Mesodermal cell (in vitro differentiated cells): Measurements from ENCODE around the gene NCKAP5.

Source experiments
- H3K27ac ChIP-seq: 2 replicates; pipeline ENCODE4 v1.7.0; 2013; ENCODE audit warnings: mild to moderate bottlenecking, low read depth, low read length, moderate library complexity; ENCODE audit not compliant: severe bottlenecking
- H3K36me3 ChIP-seq: 2 replicates; pipeline ENCODE4 v1.7.1; 2013; ENCODE audit warnings: mild to moderate bottlenecking, low read length, moderate library complexity; ENCODE audit not compliant: control insufficient read depth, insufficient read depth
- H3K4me1 ChIP-seq: one replicate; pipeline ENCODE4 v1.7.1; 2013; ENCODE audit warnings: mild to moderate bottlenecking, low read length; ENCODE audit not compliant: insufficient read depth, control insufficient read depth, poor library complexity, severe bottlenecking
- H3K4me3 ChIP-seq: 2 replicates; pipeline ENCODE4 v1.7.0; 2013; ENCODE audit warnings: low read length, control low read depth, mild to moderate bottlenecking; ENCODE audit not compliant: insufficient read depth, poor library complexity, severe bottlenecking; ENCODE audit errors: extremely low read depth
- H3K9me3 ChIP-seq: 2 replicates; pipeline ENCODE4 v1.7.1; 2013; ENCODE audit warnings: mild to moderate bottlenecking, low read length, moderate library complexity; ENCODE audit not compliant: control insufficient read depth
- whole genome bisulfite sequencing, 2 experiments: methylation state at CpG; one replicate each; pipeline ENCODE4 v1.1.5; 2013; ENCODE audit warnings: missing lambda C conversion rate in 2 of 2; ENCODE audit not compliant: insufficient coverage in 2 of 2; 5-methylcytosine and 5-hydroxymethylcytosine counted together

Gene NCKAP5

DNA sequence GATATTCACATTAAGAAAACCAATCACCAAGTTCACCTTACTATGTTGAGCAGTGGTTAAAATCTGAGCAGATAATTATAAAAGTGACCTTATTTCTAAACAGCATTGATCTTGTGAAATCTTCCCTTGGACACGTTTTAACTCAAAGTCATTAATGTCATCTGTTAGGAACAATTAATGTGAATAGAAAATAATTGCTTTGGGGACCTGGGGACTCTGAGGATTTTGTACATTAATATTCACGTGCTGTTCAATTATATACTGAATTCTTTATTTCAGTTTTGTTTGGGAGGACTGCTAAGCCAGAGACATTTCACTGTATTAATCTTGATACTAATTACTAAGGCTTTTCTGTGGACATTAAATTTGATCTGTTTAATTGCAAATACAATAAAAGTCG, 771.2 kb downstream of the NCKAP5 start:
- no peak overlapping the region for H3K4me3 ChIP-seq
- H3K27ac ChIP-seq, result no peak overlapping the region
- no peaks in the 10 kb centered on the region for H3K36me3 ChIP-seq
- H3K9me3 ChIP-seq, result no peaks in the 10 kb centered on the region
- WGBS, 2 experiments, result 100% methylated on average over 1 of the region's 3 CpGs
- peaks cover 9% of the 10 kb centered on the region for H3K4me1 ChIP-seq

- Histone ChIP-seq H3K4me1 (peaks cover 9% of the 10 kb centered on the region), H3K9me3 (no peaks in the 10 kb centered on the region), H3K27ac (no peak overlapping the region), H3K4me3 (no peak overlapping the region), H3K36me3 (no peaks in the 10 kb centered on the region)
- WGBS, 2 experiments, result 60% methylated on average over 1 of the region's 2 CpGs; no CpG with 5 or more reads in 1 of the 2 experiments
Observed at GRCh38 chr2:132795220-132795619, 773.0 kb downstream of the NCKAP5 start.

DNA sequence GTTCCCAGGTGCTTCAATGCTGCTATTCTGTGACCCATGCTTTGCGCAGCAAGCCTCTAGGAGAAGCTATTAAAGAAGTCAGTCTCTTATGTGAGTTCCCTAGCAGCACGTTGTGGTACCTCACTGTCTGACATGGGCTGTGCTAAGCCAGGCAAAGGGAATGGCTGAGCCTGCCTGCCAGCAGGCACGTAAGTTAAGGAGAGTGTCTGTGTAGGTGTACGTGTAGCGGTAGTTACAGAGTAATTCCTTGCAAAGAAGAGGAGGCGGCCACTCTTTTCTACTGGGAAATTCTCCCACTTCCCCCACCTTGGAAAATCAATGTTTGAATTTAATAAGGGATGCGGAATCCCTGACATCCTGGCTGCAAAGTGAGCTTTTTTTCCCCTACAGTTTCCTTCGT, 774.7 kb downstream of the NCKAP5 start:
- Histone ChIP-seq H3K27ac (no peak overlapping the region), H3K36me3 (no peaks in the 10 kb centered on the region), H3K9me3 (no peaks in the 10 kb centered on the region), H3K4me1 (peaks cover 9% of the 10 kb centered on the region), H3K4me3 (no peak overlapping the region)
- WGBS, 2 experiments, result 76 to 100% methylated on average over 2 to 3 of the region's 8 CpGs

DNA sequence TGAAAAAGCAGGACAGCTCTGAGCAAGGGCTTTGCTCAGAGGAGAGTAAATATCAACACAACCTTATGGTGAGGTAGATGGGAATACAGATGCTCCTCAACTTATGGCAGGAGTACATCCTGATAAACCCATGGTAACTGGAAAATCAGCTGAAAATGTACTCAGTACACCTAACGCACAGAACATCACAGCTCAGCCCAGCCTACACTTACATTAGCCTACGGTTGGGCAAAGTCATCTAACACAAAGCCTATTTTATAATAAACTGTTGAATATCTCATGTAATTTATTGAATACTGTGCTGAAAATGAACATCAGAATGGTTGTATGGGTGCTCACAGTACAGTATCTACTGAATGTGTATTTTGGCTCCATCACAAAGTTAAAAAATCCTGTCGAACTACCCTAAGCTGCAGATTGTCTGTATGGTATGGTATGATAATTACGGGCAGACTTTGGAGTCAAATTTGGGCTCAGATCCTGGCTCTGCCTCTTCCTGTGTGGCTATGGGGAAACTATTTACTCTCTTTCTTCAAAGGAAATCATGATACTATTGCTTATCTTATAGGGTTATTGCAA, 778.0 kb downstream of the NCKAP5 start:
- Histone ChIP-seq H3K4me3 (no peak overlapping the region), H3K27ac (no peak overlapping the region), H3K9me3 (no peaks in the 10 kb centered on the region), H3K36me3 (no peaks in the 10 kb centered on the region), H3K4me1 (no peaks in the 10 kb centered on the region)
- WGBS, 2 experiments, result 80% methylated on average over 1 of the region's 4 CpGs; no CpG with 5 or more reads in 1 of the 2 experiments

- Histone ChIP-seq H3K4me1 (no peaks in the 10 kb centered on the region), H3K4me3 (no peak overlapping the region), H3K36me3 (no peaks in the 10 kb centered on the region), H3K27ac (no peak overlapping the region), H3K9me3 (no peaks in the 10 kb centered on the region)
- WGBS, 2 experiments, result 83 to 93% methylated on average over 2 of the region's 2 CpGs
Observed at GRCh38 chr2:132789066-132789465, 779.2 kb downstream of the NCKAP5 start.

DNA sequence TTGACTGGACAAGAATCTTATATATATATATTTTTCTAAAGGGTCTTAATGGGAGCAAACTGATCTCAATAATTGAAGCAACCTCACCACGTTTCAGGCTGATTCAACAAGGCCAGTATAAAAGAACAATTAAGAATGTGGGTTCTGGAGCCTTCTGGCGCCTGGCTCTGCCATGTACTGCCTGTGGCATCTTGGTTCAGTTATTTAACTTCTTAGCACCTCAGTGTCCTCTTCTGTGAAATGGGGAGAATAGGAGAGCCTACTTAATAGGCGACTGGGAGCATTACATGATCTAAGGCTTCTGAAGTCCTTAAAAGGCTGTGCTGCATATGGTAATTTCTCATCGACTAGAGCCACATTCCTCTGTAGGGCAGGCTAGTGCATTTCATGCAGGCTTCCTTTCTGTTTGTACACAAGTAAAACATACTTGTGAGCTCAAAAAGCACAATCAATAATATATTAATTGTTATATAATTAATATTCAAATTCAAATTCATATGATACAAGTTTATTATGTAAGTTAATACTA, 779.9 kb downstream of the NCKAP5 start:
- 67 to 79% methylated on average over 1 to 2 of the region's 4 CpGs for WGBS, 2 experiments
- Histone ChIP-seq H3K9me3 (no peaks in the 10 kb centered on the region), H3K4me3 (no peak overlapping the region), H3K27ac (no peak overlapping the region), H3K36me3 (no peaks in the 10 kb centered on the region), H3K4me1 (no peaks in the 10 kb centered on the region)

- H3K4me3 ChIP-seq, result no peak overlapping the region
- no peaks in the 10 kb centered on the region for H3K4me1 ChIP-seq
- no peak overlapping the region for H3K27ac ChIP-seq
- no peaks in the 10 kb centered on the region for H3K9me3 ChIP-seq
- no peaks in the 10 kb centered on the region for H3K36me3 ChIP-seq
- WGBS, 2 experiments, result 86 to 87% methylated on average over 8 to 11 of the region's 11 CpGs
Observed at GRCh38 chr2:132783883-132784282, 784.4 kb downstream of the NCKAP5 start.

- no peaks in the 10 kb centered on the region for H3K36me3 ChIP-seq
- H3K4me1 ChIP-seq, result no peaks in the 10 kb centered on the region
- 85 to 97% methylated on average over 2 to 7 of the region's 7 CpGs for WGBS, 2 experiments
- H3K9me3 ChIP-seq, result no peaks in the 10 kb centered on the region
- H3K27ac ChIP-seq, result no peak overlapping the region
- no peak overlapping the region for H3K4me3 ChIP-seq
Observed at GRCh38 chr2:132782176-132782783, 786.0 kb downstream of the NCKAP5 start.

GRCh38 chr2:132780651-132781050, 787.6 kb downstream of the NCKAP5 start:
- Histone ChIP-seq H3K27ac (no peak overlapping the region), H3K9me3 (no peaks in the 10 kb centered on the region), H3K36me3 (no peaks in the 10 kb centered on the region), H3K4me1 (no peaks in the 10 kb centered on the region), H3K4me3 (no peak overlapping the region)
- 78 to 93% methylated on average over 5 of the region's 5 CpGs for WGBS, 2 experiments

DNA sequence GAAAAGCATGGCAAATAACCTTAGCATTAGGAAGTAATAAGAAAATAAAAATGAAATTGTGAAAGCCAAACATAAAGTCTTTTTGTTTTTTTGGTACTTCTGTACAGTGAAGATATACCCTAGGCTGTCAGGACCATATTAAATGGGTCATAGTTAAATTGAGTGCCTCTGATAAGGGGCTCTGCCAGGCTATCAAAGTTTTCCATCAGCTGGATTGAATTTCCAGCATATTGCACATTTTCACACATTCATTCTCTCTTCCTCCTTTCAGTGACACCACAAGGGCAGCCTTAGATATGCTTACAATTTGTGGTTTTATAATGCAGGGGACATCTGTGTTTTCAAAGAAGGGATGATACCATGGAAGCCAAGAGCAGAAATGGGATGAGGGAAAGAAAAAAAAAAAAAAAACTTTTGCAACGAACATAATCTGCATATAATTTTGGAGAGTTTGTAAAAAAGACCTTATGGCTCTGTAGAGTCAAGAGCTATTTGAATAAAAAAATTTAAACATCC, 789.0 kb downstream of the NCKAP5 start:
- Histone ChIP-seq H3K36me3 (no peaks in the 10 kb centered on the region), H3K4me1 (no peaks in the 10 kb centered on the region), H3K9me3 (no peaks in the 10 kb centered on the region), H3K4me3 (no peak overlapping the region), H3K27ac (no peak overlapping the region)
- no CpG with 5 or more reads among the region's 1 CpG for whole genome bisulfite sequencing, 2 experiments

DNA sequence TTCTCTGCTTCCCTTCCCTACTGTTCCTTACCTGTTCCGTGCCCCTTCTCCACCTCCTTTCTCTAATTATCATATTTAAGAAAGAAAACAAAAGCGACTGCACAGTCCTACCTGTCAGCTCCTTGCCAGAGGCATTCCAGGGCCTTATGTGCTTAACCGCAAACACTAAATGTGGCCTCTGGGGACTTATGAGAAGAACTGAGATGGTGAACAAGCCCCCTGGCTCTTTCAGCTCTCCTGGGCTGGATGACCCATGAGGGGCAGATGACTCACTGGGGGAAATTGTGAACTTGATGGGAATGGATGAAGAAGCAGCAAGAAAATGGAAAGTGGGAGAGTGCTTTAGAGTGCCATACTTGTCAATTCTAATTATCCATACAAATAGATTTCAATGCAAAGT, 792.0 kb downstream of the NCKAP5 start:
- Histone ChIP-seq H3K4me3 (no peak overlapping the region), H3K4me1 (no peaks in the 10 kb centered on the region), H3K27ac (no peak overlapping the region), H3K9me3 (no peaks in the 10 kb centered on the region), H3K36me3 (no peaks in the 10 kb centered on the region)
- 86 to 100% methylated on average over 1 of the region's 3 CpGs for whole genome bisulfite sequencing, 2 experiments
